ENCODE measurements around the gene MINDY1.

MINDY1 gene

GRCh38 chr1:151001602-151002001 is 5.1 kb downstream of the MINDY1 start:
- Histone ChIP-seq H3K9me3 (ENCODE audit: control insufficient read depth, insufficient read depth, low read length) (no peaks in the 10 kb centered on the region), H3K27me3 (ENCODE audit: control insufficient read depth, insufficient read depth, low read length) (no peaks in the 10 kb centered on the region), H3K4me1 (ENCODE audit: control insufficient read depth, insufficient read depth, low read length) (peaks cover 8% of the 10 kb centered on the region), H3K4me3 (ENCODE audit: low read depth, low read length) (no peak overlapping the region), H3K27ac (ENCODE audit: low read depth, low read length) (no peak overlapping the region), H3K36me3 (ENCODE audit: control insufficient read depth, insufficient read depth, low read length) (peaks cover 19% of the 10 kb centered on the region), H3K9ac (ENCODE audit: low read depth, low read length) (no peak overlapping the region)

GRCh38 chr1:151000408-151000807 is 6.3 kb downstream of the MINDY1 start:
- no peaks in the 10 kb centered on the region for H3K9me3 ChIP-seq (ENCODE audit: control insufficient read depth, insufficient read depth, low read length)
- no peak overlapping the region for H3K4me3 ChIP-seq (ENCODE audit: low read depth, low read length)
- no peaks in the 10 kb centered on the region for H3K27me3 ChIP-seq (ENCODE audit: control insufficient read depth, insufficient read depth, low read length)
- peaks cover 19% of the 10 kb centered on the region for H3K36me3 ChIP-seq (ENCODE audit: control insufficient read depth, insufficient read depth, low read length)
- H3K27ac ChIP-seq (ENCODE audit: low read depth, low read length): no peak overlapping the region
- H3K9ac ChIP-seq (ENCODE audit: low read depth, low read length): no peak overlapping the region
- H3K4me1 ChIP-seq (ENCODE audit: control insufficient read depth, insufficient read depth, low read length): peaks cover 4% of the 10 kb centered on the region; the same call in 1 of the 2 replicates

GRCh38 chr1:150999926-151000325 is 6.8 kb downstream of the MINDY1 start:
- no peak overlapping the region for H3K4me3 ChIP-seq (ENCODE audit: low read depth, low read length)
- no peak overlapping the region for H3K9ac ChIP-seq (ENCODE audit: low read depth, low read length)

GRCh38 chr1:150999051-150999674 is 7.5 kb downstream of the MINDY1 start:
- Histone ChIP-seq H3K36me3 (ENCODE audit: control insufficient read depth, insufficient read depth, low read length) (peaks cover 19% of the 10 kb centered on the region), H3K27me3 (ENCODE audit: control insufficient read depth, insufficient read depth, low read length) (no peaks in the 10 kb centered on the region), H3K9me3 (ENCODE audit: control insufficient read depth, insufficient read depth, low read length) (no peaks in the 10 kb centered on the region), H3K27ac (ENCODE audit: low read depth, low read length) (no peak overlapping the region), H3K9ac (ENCODE audit: low read depth, low read length) (no peak overlapping the region), H3K4me1 (ENCODE audit: control insufficient read depth, insufficient read depth, low read length) (peaks cover 3% of the 10 kb centered on the region; the same call in 1 of the 2 replicates), H3K4me3 (ENCODE audit: low read depth, low read length) (no peak overlapping the region)

More at GRCh38 chr1:150999926-151000325, 6.8 kb downstream of the MINDY1 start:
- peaks cover 19% of the 10 kb centered on the region for H3K36me3 ChIP-seq (ENCODE audit: control insufficient read depth, insufficient read depth, low read length)
- no peaks in the 10 kb centered on the region for H3K27me3 ChIP-seq (ENCODE audit: control insufficient read depth, insufficient read depth, low read length)
- peaks cover 3% of the 10 kb centered on the region; the same call in 1 of the 2 replicates for H3K4me1 ChIP-seq (ENCODE audit: control insufficient read depth, insufficient read depth, low read length)
- no peak overlapping the region for H3K27ac ChIP-seq (ENCODE audit: low read depth, low read length)
- no peaks in the 10 kb centered on the region for H3K9me3 ChIP-seq (ENCODE audit: control insufficient read depth, insufficient read depth, low read length)

- H3K36me3 ChIP-seq (ENCODE audit: control insufficient read depth, insufficient read depth, low read length): peaks cover 19% of the 10 kb centered on the region
- no peak overlapping the region for H3K9ac ChIP-seq (ENCODE audit: low read depth, low read length)
- peaks cover 3% of the 10 kb centered on the region; the same call in 1 of the 2 replicates for H3K4me1 ChIP-seq (ENCODE audit: control insufficient read depth, insufficient read depth, low read length)
- H3K9me3 ChIP-seq (ENCODE audit: control insufficient read depth, insufficient read depth, low read length): no peaks in the 10 kb centered on the region
- H3K27ac ChIP-seq (ENCODE audit: low read depth, low read length): no peak overlapping the region
- H3K27me3 ChIP-seq (ENCODE audit: control insufficient read depth, insufficient read depth, low read length): no peaks in the 10 kb centered on the region
- no peak overlapping the region for H3K4me3 ChIP-seq (ENCODE audit: low read depth, low read length)
Measured at GRCh38 chr1:150997949-150998348, 8.8 kb downstream of the MINDY1 start.

- H3K9me3 ChIP-seq (ENCODE audit: control insufficient read depth, insufficient read depth, low read length): no peaks in the 10 kb centered on the region
- peaks cover 19% of the 10 kb centered on the region for H3K36me3 ChIP-seq (ENCODE audit: control insufficient read depth, insufficient read depth, low read length)
- H3K27me3 ChIP-seq (ENCODE audit: control insufficient read depth, insufficient read depth, low read length): no peaks in the 10 kb centered on the region
- no peak overlapping the region for H3K27ac ChIP-seq (ENCODE audit: low read depth, low read length)
- H3K4me1 ChIP-seq (ENCODE audit: control insufficient read depth, insufficient read depth, low read length): peaks cover 3% of the 10 kb centered on the region; the same call in 1 of the 2 replicates
- H3K4me3 ChIP-seq (ENCODE audit: low read depth, low read length): no peak overlapping the region
- H3K9ac ChIP-seq (ENCODE audit: low read depth, low read length): no peak overlapping the region
Measured at GRCh38 chr1:150997126-150997872, 9.4 kb downstream of the MINDY1 start.

- H3K4me3 ChIP-seq (ENCODE audit: low read depth, low read length): no peak overlapping the region
- no peak overlapping the region for H3K9ac ChIP-seq (ENCODE audit: low read depth, low read length)
- H3K4me1 ChIP-seq (ENCODE audit: control insufficient read depth, insufficient read depth, low read length): peaks cover 3% of the 10 kb centered on the region; the same call in 1 of the 2 replicates
- no peak overlapping the region for H3K27ac ChIP-seq (ENCODE audit: low read depth, low read length)
- no peaks in the 10 kb centered on the region for H3K9me3 ChIP-seq (ENCODE audit: control insufficient read depth, insufficient read depth, low read length)
- H3K27me3 ChIP-seq (ENCODE audit: control insufficient read depth, insufficient read depth, low read length): no peaks in the 10 kb centered on the region
- H3K36me3 ChIP-seq (ENCODE audit: control insufficient read depth, insufficient read depth, low read length): peaks cover 19% of the 10 kb centered on the region
Measured at GRCh38 chr1:150995896-150996295, 10.8 kb downstream of the MINDY1 start.

- Histone ChIP-seq H3K36me3 (ENCODE audit: control insufficient read depth, insufficient read depth, low read length) (peaks cover 19% of the 10 kb centered on the region), H3K9me3 (ENCODE audit: control insufficient read depth, insufficient read depth, low read length) (no peaks in the 10 kb centered on the region), H3K4me1 (ENCODE audit: control insufficient read depth, insufficient read depth, low read length) (peaks cover 3% of the 10 kb centered on the region; the same call in 1 of the 2 replicates), H3K9ac (ENCODE audit: low read depth, low read length) (no peak overlapping the region), H3K27me3 (ENCODE audit: control insufficient read depth, insufficient read depth, low read length) (no peaks in the 10 kb centered on the region), H3K27ac (ENCODE audit: low read depth, low read length) (no peak overlapping the region), H3K4me3 (ENCODE audit: low read depth, low read length) (no peak overlapping the region)
Measured at GRCh38 chr1:150995460-150995859, 11.2 kb downstream of the MINDY1 start.

GRCh38 chr1:150994248-150994647 is 12.5 kb downstream of the MINDY1 start:
- Histone ChIP-seq H3K36me3 (ENCODE audit: control insufficient read depth, insufficient read depth, low read length) (peaks cover 18% of the 10 kb centered on the region), H3K27ac (ENCODE audit: low read depth, low read length) (no peak overlapping the region), H3K4me1 (ENCODE audit: control insufficient read depth, insufficient read depth, low read length) (peaks cover 3% of the 10 kb centered on the region; the same call in 1 of the 2 replicates), H3K9me3 (ENCODE audit: control insufficient read depth, insufficient read depth, low read length) (no peaks in the 10 kb centered on the region), H3K4me3 (ENCODE audit: low read depth, low read length) (no peak overlapping the region), H3K9ac (ENCODE audit: low read depth, low read length) (no peak overlapping the region), H3K27me3 (ENCODE audit: control insufficient read depth, insufficient read depth, low read length) (no peaks in the 10 kb centered on the region)

GRCh38 chr1:150992626-150993025 is 14.1 kb downstream of the MINDY1 start:
- H3K9me3 ChIP-seq (ENCODE audit: control insufficient read depth, insufficient read depth, low read length): no peaks in the 10 kb centered on the region
- no peak overlapping the region for H3K9ac ChIP-seq (ENCODE audit: low read depth, low read length)
- peaks cover 9% of the 10 kb centered on the region for H3K36me3 ChIP-seq (ENCODE audit: control insufficient read depth, insufficient read depth, low read length)
- H3K27me3 ChIP-seq (ENCODE audit: control insufficient read depth, insufficient read depth, low read length): no peaks in the 10 kb centered on the region
- peaks cover 3% of the 10 kb centered on the region; the same call in 1 of the 2 replicates for H3K4me1 ChIP-seq (ENCODE audit: control insufficient read depth, insufficient read depth, low read length)
- no peak overlapping the region for H3K27ac ChIP-seq (ENCODE audit: low read depth, low read length)
- no peak overlapping the region for H3K4me3 ChIP-seq (ENCODE audit: low read depth, low read length)

GRCh38 chr1:150987924-150988323 is 18.8 kb downstream of the MINDY1 start:
- no peaks in the 10 kb centered on the region for H3K9me3 ChIP-seq (ENCODE audit: control insufficient read depth, insufficient read depth, low read length)
- no peaks in the 10 kb centered on the region for H3K36me3 ChIP-seq (ENCODE audit: control insufficient read depth, insufficient read depth, low read length)
- H3K27ac ChIP-seq (ENCODE audit: low read depth, low read length): no peak overlapping the region
- no peaks in the 10 kb centered on the region for H3K27me3 ChIP-seq (ENCODE audit: control insufficient read depth, insufficient read depth, low read length)
- no peaks in the 10 kb centered on the region for H3K4me1 ChIP-seq (ENCODE audit: control insufficient read depth, insufficient read depth, low read length)
- no peak overlapping the region for H3K9ac ChIP-seq (ENCODE audit: low read depth, low read length)
- H3K4me3 ChIP-seq (ENCODE audit: low read depth, low read length): no peak overlapping the region
